Dendritic cell treated with granulocyte-macrophage colony-stimulating factor and Interleukin-4, amounts not matched to agents 40 ng/mL and 50 ng/mL, for 4 days (primary cell): ENCODE results near the gene CLBA1.
"Not testable (repeated sequence)": the region's sequence is repeated elsewhere in the genome, so short reads cannot be mapped to it uniquely, and the experiment has no call there.

ENCODE experiments used
- H3K27ac Mint-ChIP-seq: one replicate; pipeline ENCODE4 v1.8.0; 2022; ENCODE audit warnings: mild to moderate bottlenecking, mixed read lengths
- H3K27me3 Mint-ChIP-seq: one replicate; pipeline ENCODE4 v1.8.0; 2022; ENCODE audit warnings: mild to moderate bottlenecking, mixed read lengths
- H3K36me3 Mint-ChIP-seq: one replicate; pipeline ENCODE4 v1.8.0; 2022; ENCODE audit warnings: low read depth, mixed read lengths
- H3K4me1 Mint-ChIP-seq: one replicate; pipeline ENCODE4 v1.8.0; 2022; ENCODE audit warnings: low read depth, mixed read lengths
- H3K4me3 Mint-ChIP-seq: one replicate; pipeline ENCODE4 v1.8.0; 2022; ENCODE audit warnings: mild to moderate bottlenecking, moderate library complexity, mixed read lengths
- H3K9me3 Mint-ChIP-seq: one replicate; pipeline ENCODE4 v1.8.0; 2022; ENCODE audit warnings: mixed read lengths
- intact Hi-C: fragments of 100-400 bp; cut with micrococcal nuclease; formaldehyde crosslinking; loops from one replicate; pipeline ENCODE4 v1.15.0; 2022

Gene CLBA1

GRCh38 chr14:104985675-104986486, at the start of gene CLBA1:
Gene CLBA1 (plus strand): TSS chr14:104985788. CDS start chr14:104986432, 644 bp downstream.
- Mint-ChIP-seq H3K36me3 (no peaks in the 10 kb centered on the region), H3K4me3 (peak within 1 kb of the TSS; percentile 75), H3K4me1 (peaks cover 34% of the 10 kb centered on the region), H3K27me3 (peaks cover 34% of the 10 kb centered on the region), H3K9me3 (no peaks in the 10 kb centered on the region), H3K27ac (peak within 1 kb of the TSS; percentile 85)
- intact Hi-C loops = loop anchor here (1.0 kb wide), 1 partner anchor 35 kb away; the partner anchor contains the start of gene CDCA4

GRCh38 chr14:104935955-104936354, 49.6 kb upstream of the CLBA1 start:
- H3K9me3 Mint-ChIP-seq = no peaks in the 10 kb centered on the region

GRCh38 chr14:104936361-104937155, 49.0 kb upstream of the CLBA1 start:
- H3K27me3 Mint-ChIP-seq = peaks cover 70% of the 10 kb centered on the region
- no peaks in the 10 kb centered on the region for H3K36me3 Mint-ChIP-seq
- intact Hi-C loops = no loop called here
- no peak overlapping the region for H3K27ac Mint-ChIP-seq
- no peaks in the 10 kb centered on the region for H3K9me3 Mint-ChIP-seq
- peaks cover 5% of the 10 kb centered on the region for H3K4me1 Mint-ChIP-seq
- no peak overlapping the region for H3K4me3 Mint-ChIP-seq

More at GRCh38 chr14:104935955-104936354, 49.6 kb upstream of the CLBA1 start:
- Mint-ChIP-seq H3K27ac (no peak overlapping the region), H3K4me1 (peaks cover 10% of the 10 kb centered on the region), H3K36me3 (no peaks in the 10 kb centered on the region), H3K27me3 (peaks cover 71% of the 10 kb centered on the region), H3K4me3 (no peak overlapping the region)
- intact Hi-C loops = no loop called here

GRCh38 chr14:104937161-104937560, 48.4 kb upstream of the CLBA1 start:
- H3K27me3 Mint-ChIP-seq = peaks cover 69% of the 10 kb centered on the region
- H3K4me3 Mint-ChIP-seq = no peak overlapping the region
- intact Hi-C loops = no loop called here
- no peak overlapping the region for H3K27ac Mint-ChIP-seq
- H3K36me3 Mint-ChIP-seq = no peaks in the 10 kb centered on the region
- peaks cover 5% of the 10 kb centered on the region for H3K4me1 Mint-ChIP-seq
- H3K9me3 Mint-ChIP-seq = no peaks in the 10 kb centered on the region

- peaks cover 64% of the 10 kb centered on the region for H3K27me3 Mint-ChIP-seq
- intact Hi-C loops = no loop called here
- H3K36me3 Mint-ChIP-seq = no peaks in the 10 kb centered on the region
- H3K4me3 Mint-ChIP-seq = no peak overlapping the region
- no peak overlapping the region for H3K27ac Mint-ChIP-seq
- peaks cover 4% of the 10 kb centered on the region for H3K4me1 Mint-ChIP-seq
- H3K9me3 Mint-ChIP-seq = no peaks in the 10 kb centered on the region
Observed at GRCh38 chr14:104937694-104938365, 47.8 kb upstream of the CLBA1 start.

- Mint-ChIP-seq H3K4me3 (no peak overlapping the region), H3K36me3 (no peaks in the 10 kb centered on the region), H3K4me1 (no peaks in the 10 kb centered on the region), H3K27me3 (peaks cover 62% of the 10 kb centered on the region), H3K27ac (no peak overlapping the region), H3K9me3 (no peaks in the 10 kb centered on the region)
- intact Hi-C loops = no loop called here
Observed at GRCh38 chr14:104938436-104938835, 47.2 kb upstream of the CLBA1 start.

GRCh38 chr14:104938960-104939359, 46.6 kb upstream of the CLBA1 start:
- Mint-ChIP-seq H3K9me3 (no peaks in the 10 kb centered on the region), H3K27ac (no peak overlapping the region), H3K36me3 (no peaks in the 10 kb centered on the region), H3K4me1 (no peaks in the 10 kb centered on the region), H3K4me3 (no peak overlapping the region), H3K27me3 (peaks cover 62% of the 10 kb centered on the region)
- intact Hi-C loops = no loop called here

- H3K4me3 Mint-ChIP-seq = no peak overlapping the region
- H3K27ac Mint-ChIP-seq = no peak overlapping the region
- no peaks in the 10 kb centered on the region for H3K4me1 Mint-ChIP-seq
- intact Hi-C loops = no loop called here
- H3K27me3 Mint-ChIP-seq = peaks cover 53% of the 10 kb centered on the region
- no peaks in the 10 kb centered on the region for H3K9me3 Mint-ChIP-seq
- no peaks in the 10 kb centered on the region for H3K36me3 Mint-ChIP-seq
Observed at GRCh38 chr14:104939666-104940410, 45.8 kb upstream of the CLBA1 start.

GRCh38 chr14:104940526-104941150, 45.0 kb upstream of the CLBA1 start:
- no peak overlapping the region for H3K27ac Mint-ChIP-seq

GRCh38 chr14:104941508-104942365, 43.9 kb upstream of the CLBA1 start:
- H3K9me3 Mint-ChIP-seq = no peaks in the 10 kb centered on the region
- H3K36me3 Mint-ChIP-seq = no peaks in the 10 kb centered on the region
- peaks cover 35% of the 10 kb centered on the region for H3K27me3 Mint-ChIP-seq
- intact Hi-C loops = no loop called here
- no peak overlapping the region for H3K27ac Mint-ChIP-seq
- no peak overlapping the region for H3K4me3 Mint-ChIP-seq
- H3K4me1 Mint-ChIP-seq = no peaks in the 10 kb centered on the region

More at GRCh38 chr14:104940526-104941150, 45.0 kb upstream of the CLBA1 start:
- Mint-ChIP-seq H3K4me3 (no peak overlapping the region), H3K27me3 (peaks cover 46% of the 10 kb centered on the region), H3K9me3 (no peaks in the 10 kb centered on the region), H3K4me1 (no peaks in the 10 kb centered on the region), H3K36me3 (no peaks in the 10 kb centered on the region)
- intact Hi-C loops = no loop called here

- intact Hi-C loops = no loop called here
- H3K36me3 Mint-ChIP-seq = no peaks in the 10 kb centered on the region
Observed at GRCh38 chr14:104942586-104942985, 43.0 kb upstream of the CLBA1 start.

GRCh38 chr14:104943216-104944015, 42.2 kb upstream of the CLBA1 start:
- H3K27me3 Mint-ChIP-seq = peaks cover 20% of the 10 kb centered on the region
- H3K9me3 Mint-ChIP-seq, H3K36me3 Mint-ChIP-seq, intact Hi-C loops, H3K4me1 Mint-ChIP-seq, H3K27ac Mint-ChIP-seq, H3K4me3 Mint-ChIP-seq: not testable (repeated sequence)

More at GRCh38 chr14:104942586-104942985, 43.0 kb upstream of the CLBA1 start:
- Mint-ChIP-seq H3K4me3 (no peak overlapping the region), H3K27me3 (peaks cover 28% of the 10 kb centered on the region), H3K9me3 (no peaks in the 10 kb centered on the region), H3K4me1 (no peaks in the 10 kb centered on the region), H3K27ac (no peak overlapping the region)
